HG02884 (cell line): ENCODE data around the gene SLC25A31.

Experiments used
- ATAC-seq: cut with Tn5 transposase; IDR thresholded peaks from one replicate; pipeline ENCODE4 v1.9.1; 2021; ENCODE audit warnings: mild to moderate bottlenecking, moderate library complexity; ENCODE audit not compliant: unreplicated experiment

SLC25A31 gene

GRCh38 chr4:127776620-127777019 lies 46.4 kb downstream of the SLC25A31 start:
- no peak for ATAC-seq

DNA sequence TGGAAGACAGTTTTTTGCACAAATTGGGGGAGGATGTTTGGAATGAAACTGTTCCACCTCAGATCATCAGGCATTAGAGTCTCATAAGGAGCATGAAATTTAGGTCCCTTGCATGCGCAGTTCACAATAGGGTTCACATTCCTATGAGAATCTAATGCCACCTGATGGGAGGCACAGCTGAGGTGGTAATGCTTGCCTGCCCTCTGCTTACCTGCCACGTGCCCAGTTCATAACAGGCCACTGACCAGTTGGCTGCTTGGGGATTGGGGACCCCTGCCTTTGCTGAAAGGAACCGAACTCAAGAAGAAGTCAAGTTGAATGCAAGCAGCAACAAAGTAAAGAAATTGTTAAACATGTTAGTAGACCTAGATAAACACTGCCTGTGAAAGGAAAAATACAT lies 47.3 kb downstream of the SLC25A31 start:
- no peak for ATAC-seq

DNA sequence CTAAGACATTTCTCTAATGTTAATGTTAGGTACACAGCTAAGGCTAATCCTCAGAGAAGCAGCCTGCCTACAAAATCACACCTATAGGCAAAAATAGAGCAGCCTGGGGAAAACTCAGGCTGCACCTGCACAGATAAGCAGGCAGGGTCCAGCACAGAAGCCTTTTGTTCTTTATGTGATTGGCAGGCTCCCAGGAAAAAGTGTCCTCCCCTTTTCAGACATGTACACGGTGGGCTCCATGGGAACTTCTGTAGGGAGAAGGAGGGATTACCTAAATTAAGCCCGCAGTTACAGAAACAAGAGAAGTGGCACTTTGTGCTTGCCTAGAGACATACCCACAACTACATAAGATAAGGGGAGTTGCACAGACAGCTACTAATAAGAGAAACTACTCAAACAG lies 47.9 kb downstream of the SLC25A31 start:
- no peak for ATAC-seq

DNA sequence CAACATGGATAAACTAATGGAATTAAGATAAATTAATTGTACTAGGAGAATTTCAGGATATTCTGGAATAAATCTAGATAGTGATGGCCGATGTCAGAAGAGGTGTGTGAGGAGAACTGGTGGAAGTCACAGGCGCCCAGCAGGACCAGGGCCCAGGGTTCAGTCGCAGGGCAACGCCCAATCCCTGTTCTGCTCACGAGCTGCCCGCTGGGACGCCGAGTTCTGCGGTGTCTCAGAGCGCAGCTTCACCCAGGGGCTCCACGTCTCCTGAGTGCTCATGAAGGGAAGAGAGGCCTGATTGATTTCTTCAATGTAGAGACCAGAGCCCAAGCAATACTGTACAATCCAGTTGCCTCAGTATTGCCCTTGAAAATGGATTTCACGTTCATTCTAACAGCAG lies 50.4 kb downstream of the SLC25A31 start:
- no peak for ATAC-seq

DNA sequence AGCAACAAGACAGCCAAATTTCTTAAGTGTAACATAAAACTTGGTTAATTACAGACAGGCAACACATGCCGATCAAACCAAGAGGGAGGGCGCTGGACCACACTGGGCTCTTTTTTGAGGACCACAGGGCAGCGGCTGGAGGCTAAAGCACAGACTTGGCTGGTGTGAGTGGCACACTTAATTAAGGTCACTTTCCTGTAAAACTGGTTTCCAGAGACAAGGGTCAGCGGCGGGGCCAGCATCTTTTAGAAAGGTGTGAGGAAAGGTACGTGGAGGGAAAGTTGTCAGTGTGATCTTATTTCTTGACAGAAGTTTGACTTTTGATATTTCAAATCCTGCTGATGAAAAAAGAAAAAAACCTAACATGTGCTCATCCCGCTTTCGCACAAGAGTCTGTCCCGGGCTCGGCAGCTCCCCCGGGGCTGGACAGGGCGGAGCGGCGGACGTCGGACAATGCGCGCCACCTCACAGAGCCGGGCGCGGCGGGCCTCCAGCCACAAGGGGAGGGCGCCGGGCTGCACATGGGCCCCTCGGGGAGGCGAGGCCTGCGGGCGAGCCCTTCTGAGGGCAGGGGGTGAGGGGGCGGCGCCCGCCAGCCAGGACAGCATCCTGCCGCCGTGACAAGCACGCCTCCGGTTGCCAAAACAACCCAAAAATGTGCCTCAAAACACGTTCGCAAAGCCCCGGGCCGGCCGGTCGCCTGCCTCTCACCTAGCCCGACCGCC lies 51.3 kb downstream of the SLC25A31 start:
- ATAC-seq = peak; percentile 26

DNA sequence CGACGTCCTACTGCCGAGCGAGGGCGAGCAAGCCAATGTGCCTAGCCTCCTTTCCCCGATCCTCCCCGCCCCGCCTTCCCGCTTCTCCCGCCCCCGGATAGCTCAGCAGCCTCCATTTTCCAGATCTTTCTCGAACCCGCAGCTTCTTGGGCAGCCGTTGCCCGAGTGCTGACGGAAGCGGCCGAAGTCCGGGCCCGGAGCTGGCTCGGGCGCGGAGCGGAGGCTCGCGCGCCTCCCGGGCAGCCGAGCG lies 51.8 kb downstream of the SLC25A31 start:
- peak; percentile 65 for ATAC-seq

DNA sequence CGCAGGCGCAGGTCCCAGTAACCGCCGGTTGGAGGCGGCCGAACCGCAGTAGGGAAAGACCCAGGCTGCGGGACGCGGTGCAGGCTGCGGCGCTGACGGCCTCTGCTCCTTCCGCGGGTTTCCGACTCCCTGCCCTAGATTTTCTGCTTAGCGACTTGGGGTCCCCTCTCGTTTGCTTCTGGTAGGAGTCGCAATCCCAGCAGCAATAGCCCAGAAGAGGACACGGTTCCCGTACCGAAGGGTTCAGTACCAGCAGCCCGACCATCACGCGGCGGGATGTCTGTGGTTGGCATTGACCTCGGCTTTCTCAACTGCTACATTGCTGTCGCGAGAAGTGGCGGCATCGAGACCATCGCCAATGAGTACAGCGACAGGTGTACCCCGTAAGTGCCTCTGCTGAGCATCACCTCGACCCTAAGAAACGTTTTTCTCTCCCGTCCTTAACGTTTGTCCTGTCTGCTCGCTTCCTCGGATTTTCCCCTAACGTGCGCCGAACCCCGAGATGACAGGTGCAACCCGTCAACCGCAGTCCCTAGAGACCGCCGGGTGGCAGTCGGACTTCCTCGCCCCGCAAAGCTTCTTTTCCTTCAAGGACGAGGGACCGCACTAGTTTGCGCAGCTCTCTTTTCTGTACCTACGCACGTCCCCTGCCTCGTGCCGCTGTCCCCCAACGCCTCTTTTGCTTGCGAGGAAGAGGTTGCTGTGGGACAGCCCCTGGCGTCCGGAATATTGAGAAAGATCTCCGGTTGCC lies 52.2 kb downstream of the SLC25A31 start, which contains the start of gene HSPA4L:
HSPA4L (plus strand) TSS at position 48 of the 751 bp plus-strand sequence; CDS start at position 277, 229 bp downstream.
- ATAC-seq = peak; percentile 33

DNA sequence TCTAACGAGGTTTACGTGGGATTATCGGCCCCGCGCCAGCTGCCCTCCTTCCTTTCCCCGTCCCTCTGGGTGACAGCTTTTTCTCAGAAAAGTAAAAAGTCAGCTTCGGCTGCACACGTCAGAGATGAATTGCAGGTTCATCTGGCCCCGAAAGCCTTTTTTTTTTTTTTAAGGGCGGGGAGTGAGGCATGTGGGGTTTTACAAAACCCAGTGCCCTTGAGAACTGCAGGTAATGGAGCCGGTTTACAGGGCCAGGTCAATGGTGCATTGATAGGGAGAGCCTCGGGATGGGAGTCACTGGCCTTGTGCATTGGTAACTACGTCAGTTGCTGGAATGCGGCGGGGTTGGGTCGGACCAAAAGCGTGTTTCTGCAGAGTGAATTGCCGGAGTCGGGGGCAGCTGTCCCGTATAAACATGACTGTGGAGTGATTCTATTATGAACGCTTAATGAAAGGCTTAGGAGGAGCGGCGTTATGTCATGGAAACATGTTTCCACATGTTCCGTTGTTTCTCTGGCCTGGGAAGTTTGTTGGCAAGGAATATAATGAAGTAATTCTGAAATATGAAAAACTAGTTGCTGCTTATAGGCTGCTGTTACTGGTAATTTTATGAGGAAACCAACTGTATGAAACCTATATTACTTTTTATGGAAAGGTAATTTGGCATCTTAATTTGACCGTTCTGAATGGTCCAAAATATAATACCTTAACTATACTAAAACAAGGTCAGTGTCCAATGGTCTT lies 53.0 kb downstream of the SLC25A31 start:
- ATAC-seq = peak; percentile 8

GRCh38 chr4:127783955-127784770 lies 54.0 kb downstream of the SLC25A31 start:
- no peak for ATAC-seq

- no peak for ATAC-seq
Observed at GRCh38 chr4:127788517-127788916, 58.3 kb downstream of the SLC25A31 start.

- no peak for ATAC-seq
Observed at GRCh38 chr4:127791391-127791790, 61.2 kb downstream of the SLC25A31 start.

GRCh38 chr4:127793528-127793927 lies 63.3 kb downstream of the SLC25A31 start:
- no peak for ATAC-seq

- no peak for ATAC-seq
Observed at GRCh38 chr4:127799711-127800110, 69.5 kb downstream of the SLC25A31 start.

DNA sequence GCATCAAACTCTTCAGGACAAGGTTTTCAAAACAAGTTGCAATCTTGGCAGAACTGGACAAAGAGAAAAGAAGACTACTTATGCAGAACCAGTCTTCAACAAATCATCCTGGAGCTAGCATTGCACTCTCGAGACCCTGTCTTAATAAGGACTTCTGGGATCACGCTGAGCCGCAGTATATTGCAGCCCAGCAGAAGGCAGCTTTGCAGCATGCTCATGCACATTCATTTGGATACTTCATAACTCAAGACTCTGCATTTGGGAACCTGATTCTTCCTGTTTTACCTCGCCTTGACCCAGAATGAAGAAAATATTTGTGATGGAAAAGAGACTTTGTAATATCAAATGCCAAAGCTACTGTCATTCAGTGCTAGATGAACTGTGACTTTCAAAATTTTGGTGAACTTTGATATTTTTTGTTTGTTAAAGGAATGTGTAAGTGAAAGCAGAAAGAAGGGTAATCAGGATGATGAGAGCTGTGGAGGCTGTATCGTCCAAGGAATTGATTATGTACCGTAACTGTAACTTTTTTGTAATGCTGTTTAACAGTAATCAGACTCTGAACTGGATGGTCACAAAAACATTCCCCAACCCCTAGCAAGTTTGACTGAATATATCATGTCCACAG lies 79.1 kb downstream of the SLC25A31 start:
- no peak for ATAC-seq

DNA sequence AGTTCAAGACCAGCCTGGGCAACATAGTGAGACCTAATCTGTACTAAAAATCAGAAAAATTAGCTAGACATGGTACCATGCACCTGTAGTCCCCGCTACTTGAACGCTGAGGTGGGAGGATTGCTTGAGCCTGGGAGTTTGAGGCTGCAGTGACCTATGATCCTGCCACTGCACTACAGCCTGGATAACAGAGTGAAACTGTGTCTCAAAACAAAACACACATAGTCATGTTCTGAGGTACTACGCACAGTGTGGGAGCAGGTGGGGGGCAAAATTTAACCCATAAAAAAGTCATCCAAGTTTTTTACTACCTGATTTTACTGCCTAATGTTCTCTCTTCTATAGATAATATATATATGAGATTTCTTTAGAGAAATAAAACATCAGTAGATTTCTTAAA lies 80.4 kb downstream of the SLC25A31 start:
- no peak for ATAC-seq

DNA sequence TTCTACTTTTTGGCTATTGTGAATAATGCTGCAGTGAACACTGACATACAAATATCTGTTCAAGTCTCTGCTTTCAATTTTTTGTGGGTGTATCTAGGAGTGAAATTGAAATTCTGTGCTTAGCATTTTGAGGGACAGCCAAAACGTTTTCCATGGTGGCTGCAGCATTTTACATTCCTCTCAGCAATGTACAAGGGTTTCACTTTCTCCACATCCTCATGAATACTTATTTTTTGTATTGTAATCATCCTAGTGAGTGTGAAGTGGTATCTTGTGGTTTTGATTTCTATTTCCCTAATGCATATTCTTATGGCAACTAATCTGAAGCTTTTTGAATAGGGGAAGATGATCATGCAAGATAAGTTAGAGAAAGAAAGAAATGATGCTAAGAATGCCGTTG lies 92.2 kb downstream of the SLC25A31 start:
- no peak for ATAC-seq
